IPS-15b (cell line): ENCODE data around the gene NR3C1.

ENCODE experiments used
- H3K27me3 ChIP-seq: one replicate; pipeline ENCODE4 v1.6.1; 2013; ENCODE audit warnings: low read length; ENCODE audit not compliant: control insufficient read depth, insufficient read depth
- H3K36me3 ChIP-seq: one replicate; pipeline ENCODE4 v1.6.1; 2013; ENCODE audit warnings: low read length; ENCODE audit not compliant: control insufficient read depth, insufficient read depth
- H3K4me1 ChIP-seq: one replicate; pipeline ENCODE4 v1.6.1; 2013; ENCODE audit warnings: mild to moderate bottlenecking, low read length; ENCODE audit not compliant: control insufficient read depth, insufficient read depth
- H3K4me3 ChIP-seq: one replicate; pipeline ENCODE4 v1.5.1; 2013; ENCODE audit warnings: low read depth, low read length
- H3K9ac ChIP-seq: one replicate; pipeline ENCODE4 v1.6.1; 2013; ENCODE audit warnings: low read depth, mild to moderate bottlenecking, low read length
- H3K9me3 ChIP-seq: one replicate; pipeline ENCODE4 v1.6.1; 2013; ENCODE audit warnings: mild to moderate bottlenecking, low read length; ENCODE audit not compliant: control insufficient read depth, insufficient read depth

The NR3C1 gene

GRCh38 chr5:143251190-143251589 lies 152.3 kb downstream of the NR3C1 start:
- Histone ChIP-seq H3K4me1 (no peaks in the 10 kb centered on the region), H3K4me3 (no peak overlapping the region), H3K9me3 (no peaks in the 10 kb centered on the region), H3K9ac (no peak overlapping the region), H3K27me3 (no peaks in the 10 kb centered on the region), H3K36me3 (no peaks in the 10 kb centered on the region)

GRCh38 chr5:143249851-143250250 lies 153.6 kb downstream of the NR3C1 start:
- H3K4me1 ChIP-seq = no peaks in the 10 kb centered on the region
- no peak overlapping the region for H3K9ac ChIP-seq
- no peaks in the 10 kb centered on the region for H3K27me3 ChIP-seq
- no peaks in the 10 kb centered on the region for H3K36me3 ChIP-seq
- no peaks in the 10 kb centered on the region for H3K9me3 ChIP-seq
- no peak overlapping the region for H3K4me3 ChIP-seq

GRCh38 chr5:143248822-143249579 lies 154.5 kb downstream of the NR3C1 start:
- H3K4me1 ChIP-seq = no peaks in the 10 kb centered on the region
- H3K4me3 ChIP-seq = no peak overlapping the region
- no peaks in the 10 kb centered on the region for H3K27me3 ChIP-seq
- no peaks in the 10 kb centered on the region for H3K9me3 ChIP-seq
- H3K36me3 ChIP-seq = no peaks in the 10 kb centered on the region
- no peak overlapping the region for H3K9ac ChIP-seq

- Histone ChIP-seq H3K9me3 (no peaks in the 10 kb centered on the region), H3K4me1 (no peaks in the 10 kb centered on the region), H3K4me3 (no peak overlapping the region), H3K36me3 (no peaks in the 10 kb centered on the region), H3K9ac (no peak overlapping the region), H3K27me3 (no peaks in the 10 kb centered on the region)
These were observed 155.1 kb downstream of the NR3C1 start for GRCh38 chr5:143248391-143248790.

GRCh38 chr5:143247134-143247815 lies 156.2 kb downstream of the NR3C1 start:
- Histone ChIP-seq H3K4me3 (no peak overlapping the region), H3K9me3 (no peaks in the 10 kb centered on the region), H3K36me3 (no peaks in the 10 kb centered on the region), H3K9ac (no peak overlapping the region), H3K27me3 (no peaks in the 10 kb centered on the region), H3K4me1 (no peaks in the 10 kb centered on the region)

GRCh38 chr5:143245929-143246561 lies 157.4 kb downstream of the NR3C1 start:
- no peaks in the 10 kb centered on the region for H3K4me1 ChIP-seq
- H3K9ac ChIP-seq = no peak overlapping the region

GRCh38 chr5:143244990-143245389 lies 158.5 kb downstream of the NR3C1 start:
- Histone ChIP-seq H3K4me1 (no peaks in the 10 kb centered on the region), H3K9me3 (no peaks in the 10 kb centered on the region), H3K9ac (no peak overlapping the region), H3K36me3 (no peaks in the 10 kb centered on the region), H3K27me3 (no peaks in the 10 kb centered on the region), H3K4me3 (no peak overlapping the region)

More at GRCh38 chr5:143245929-143246561, 157.4 kb downstream of the NR3C1 start:
- Histone ChIP-seq H3K27me3 (no peaks in the 10 kb centered on the region), H3K36me3 (no peaks in the 10 kb centered on the region), H3K9me3 (no peaks in the 10 kb centered on the region), H3K4me3 (no peak overlapping the region)

- H3K27me3 ChIP-seq = no peaks in the 10 kb centered on the region
- no peak overlapping the region for H3K9ac ChIP-seq
- no peak overlapping the region for H3K4me3 ChIP-seq
- H3K9me3 ChIP-seq = no peaks in the 10 kb centered on the region
- no peaks in the 10 kb centered on the region for H3K36me3 ChIP-seq
- no peaks in the 10 kb centered on the region for H3K4me1 ChIP-seq
These were observed 159.3 kb downstream of the NR3C1 start for GRCh38 chr5:143244000-143244736.

GRCh38 chr5:143243103-143243502 lies 160.4 kb downstream of the NR3C1 start:
- no peaks in the 10 kb centered on the region for H3K4me1 ChIP-seq
- H3K27me3 ChIP-seq = no peaks in the 10 kb centered on the region
- H3K9me3 ChIP-seq = no peaks in the 10 kb centered on the region
- H3K4me3 ChIP-seq = no peak overlapping the region
- H3K9ac ChIP-seq = no peak overlapping the region
- H3K36me3 ChIP-seq = no peaks in the 10 kb centered on the region

GRCh38 chr5:143241892-143242291 lies 161.6 kb downstream of the NR3C1 start:
- Histone ChIP-seq H3K4me3 (no peak overlapping the region), H3K4me1 (no peaks in the 10 kb centered on the region), H3K27me3 (no peaks in the 10 kb centered on the region), H3K36me3 (no peaks in the 10 kb centered on the region), H3K9me3 (no peaks in the 10 kb centered on the region), H3K9ac (no peak overlapping the region)

GRCh38 chr5:143239882-143240518 lies 163.5 kb downstream of the NR3C1 start:
- no peak overlapping the region for H3K9ac ChIP-seq
- no peaks in the 10 kb centered on the region for H3K9me3 ChIP-seq
- H3K4me1 ChIP-seq = no peaks in the 10 kb centered on the region
- no peak overlapping the region for H3K4me3 ChIP-seq
- H3K27me3 ChIP-seq = no peaks in the 10 kb centered on the region
- no peaks in the 10 kb centered on the region for H3K36me3 ChIP-seq
